HG03103 (cell line): ENCODE measurements around the gene NUCKS1.

Source experiments
- ATAC-seq: cut with Tn5 transposase; IDR thresholded peaks from one replicate; pipeline ENCODE4 v1.9.1; 2021; ENCODE audit warnings: low read depth; ENCODE audit not compliant: unreplicated experiment

NUCKS1 gene

GRCh38 chr1:205672395-205672889 is 77.5 kb downstream of the NUCKS1 start:
- no peak for ATAC-seq

GRCh38 chr1:205670611-205671430 is 79.2 kb downstream of the NUCKS1 start:
- ATAC-seq: no peak

GRCh38 chr1:205670150-205670446 is 79.9 kb downstream of the NUCKS1 start:
- ATAC-seq: no peak

- peak; percentile 26 for ATAC-seq
Observed at GRCh38 chr1:205669341-205670149, 80.4 kb downstream of the NUCKS1 start.

GRCh38 chr1:205668951-205669340 is 81.0 kb downstream of the NUCKS1 start:
- ATAC-seq: peak; percentile 29

- no peak for ATAC-seq
Observed at GRCh38 chr1:205667909-205668643, 81.9 kb downstream of the NUCKS1 start.

GRCh38 chr1:205666372-205667166 is 83.4 kb downstream of the NUCKS1 start:
- no peak for ATAC-seq

- no peak for ATAC-seq
Observed at GRCh38 chr1:205665201-205666045, 84.6 kb downstream of the NUCKS1 start.

- no peak for ATAC-seq
Observed at GRCh38 chr1:205664399-205665017, 85.5 kb downstream of the NUCKS1 start.

- ATAC-seq: no peak
Observed at GRCh38 chr1:205663286-205663936, 86.6 kb downstream of the NUCKS1 start.
